Hindlimb muscle (tissue), 1 donor: ENCODE data around the gene SYNPR. TPM values are rescaled to one million over a fixed set of nuclear protein-coding genes. Genes with fewer than 3 reads are reported as not detected.
A peak's percentile ranks its signal among the peaks of the same experiment; 100 is the strongest.

Experiments used
- DNase-seq: peaks from one replicate; pipeline ENCODE4 v3.0.0-alpha.2; 2013
- polyA plus RNA-seq: library from polyadenylated mRNA; unstranded; fragments of 120-200 nt; gene quantifications from one replicate; pipeline ENCODE4 v1.2.1, GENCODE V29; 2013; ENCODE audit not compliant: insufficient read length

The SYNPR gene
- polyA plus RNA-seq, 1 donor: not detected

DNA sequence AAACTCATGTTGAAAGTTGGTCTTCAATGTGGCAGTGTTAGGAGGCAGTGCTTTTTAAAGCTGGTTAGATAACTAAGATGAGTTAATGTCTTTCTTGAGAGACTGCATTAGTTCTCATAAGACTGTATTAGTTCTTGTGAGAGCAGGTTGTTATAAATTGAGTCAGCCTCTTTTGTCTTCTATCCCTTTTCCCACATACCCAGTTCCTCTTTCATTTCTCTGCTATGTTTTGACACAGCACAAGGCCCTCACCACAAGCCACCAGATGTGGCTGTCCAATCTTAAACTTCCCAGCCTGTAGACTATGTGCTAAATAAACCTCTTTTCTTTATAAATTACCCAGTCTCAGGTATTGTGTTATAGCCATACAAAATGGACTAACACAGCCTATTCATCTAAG, 279.8 kb downstream of the SYNPR start:
- no peak for DNase-seq

DNA sequence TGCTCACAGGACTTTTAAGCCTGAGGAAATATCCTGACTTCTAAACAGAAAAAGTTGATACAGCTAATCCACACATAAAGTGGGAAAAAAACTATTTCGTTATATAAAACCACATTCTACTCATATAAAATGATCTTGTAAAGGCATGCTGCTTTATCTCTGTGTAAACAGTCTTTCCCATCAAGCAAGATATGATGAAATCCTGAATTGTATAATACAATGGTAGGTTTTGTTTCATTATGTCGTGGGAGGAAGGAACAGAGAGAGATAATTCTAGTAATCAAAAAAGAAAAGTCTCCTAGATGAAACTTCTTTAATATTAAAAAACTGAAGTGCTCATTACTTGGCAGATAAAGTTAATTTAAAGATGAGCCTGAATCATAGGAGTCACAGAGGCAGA, 281.8 kb downstream of the SYNPR start:
- DNase-seq: no peak

DNA sequence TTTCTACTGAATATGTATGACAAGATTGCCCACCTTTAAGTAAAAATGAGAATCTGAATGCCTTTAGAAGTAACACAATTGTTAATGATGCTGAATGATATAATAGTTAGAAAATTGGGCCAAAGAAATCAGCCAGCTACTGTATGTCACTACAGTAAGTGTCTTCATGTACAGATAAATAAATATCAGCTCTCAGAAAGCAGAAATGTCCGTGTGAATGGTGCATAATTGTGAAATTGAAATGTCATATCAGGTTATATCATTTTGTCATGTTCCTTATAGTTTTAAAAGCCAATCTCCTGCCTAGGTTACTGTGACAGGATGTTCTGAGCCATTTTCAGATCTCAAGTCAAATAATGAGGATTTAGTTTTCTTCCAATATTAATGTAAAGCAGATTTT, 283.8 kb downstream of the SYNPR start:
- DNase-seq: no peak

DNA sequence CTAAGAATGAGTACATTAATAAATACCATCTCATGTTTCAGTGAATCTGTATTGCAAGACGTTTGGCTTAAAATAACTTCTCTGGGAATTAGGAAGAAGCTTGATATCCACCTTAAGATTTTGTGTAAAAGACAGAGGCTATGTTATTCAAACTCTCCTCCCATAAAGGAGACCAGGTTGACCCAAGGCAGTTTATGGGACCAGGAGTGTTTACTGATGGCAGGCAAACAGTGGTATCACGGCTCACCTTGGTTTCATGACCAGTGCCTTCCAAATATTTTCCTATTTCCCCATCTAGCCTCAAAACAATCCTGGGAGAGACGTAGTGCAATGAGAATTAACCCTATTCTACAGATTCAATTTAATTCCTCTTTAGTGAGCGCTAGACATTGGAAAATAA, 284.2 kb downstream of the SYNPR start:
- DNase-seq: no peak

DNA sequence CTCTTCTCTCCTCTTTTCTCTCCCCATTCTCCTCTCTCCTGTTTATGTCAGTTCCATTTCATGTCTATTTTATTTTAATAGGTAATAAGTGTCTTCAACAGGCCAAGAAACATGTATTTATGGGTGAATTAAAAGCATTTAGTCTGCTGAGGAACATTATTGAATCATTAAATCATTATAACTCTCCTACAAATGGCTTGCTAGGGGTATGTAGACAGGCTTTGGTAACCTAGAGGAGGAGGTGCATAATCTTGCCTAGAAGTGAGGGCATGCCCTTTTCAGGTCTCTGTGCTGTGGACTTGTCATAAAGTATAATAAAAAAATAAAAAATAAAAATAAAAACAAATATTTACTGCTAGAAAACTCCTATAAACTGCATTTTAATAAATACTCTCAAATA, 285.5 kb downstream of the SYNPR start:
- DNase-seq: no peak

DNA sequence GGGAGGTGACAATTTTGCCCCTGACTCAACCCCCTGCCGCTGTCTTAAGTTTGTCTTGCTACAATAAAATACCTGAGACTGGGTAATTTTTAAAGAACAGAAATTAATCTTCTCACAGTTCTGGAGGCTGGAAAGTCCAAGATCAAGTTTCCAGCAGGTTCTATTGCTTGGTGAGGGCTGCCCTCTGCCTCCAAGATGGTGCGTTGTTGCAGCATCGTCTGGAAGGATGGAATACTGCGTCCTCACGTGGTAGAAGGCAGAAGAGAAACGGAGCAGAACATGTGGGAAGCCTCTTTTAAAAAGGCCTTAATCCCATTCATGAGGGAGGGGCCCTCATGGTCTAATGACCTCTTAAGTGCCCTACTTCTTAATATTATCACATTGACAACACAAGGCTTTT, 287.1 kb downstream of the SYNPR start:
- DNase-seq: no peak

DNA sequence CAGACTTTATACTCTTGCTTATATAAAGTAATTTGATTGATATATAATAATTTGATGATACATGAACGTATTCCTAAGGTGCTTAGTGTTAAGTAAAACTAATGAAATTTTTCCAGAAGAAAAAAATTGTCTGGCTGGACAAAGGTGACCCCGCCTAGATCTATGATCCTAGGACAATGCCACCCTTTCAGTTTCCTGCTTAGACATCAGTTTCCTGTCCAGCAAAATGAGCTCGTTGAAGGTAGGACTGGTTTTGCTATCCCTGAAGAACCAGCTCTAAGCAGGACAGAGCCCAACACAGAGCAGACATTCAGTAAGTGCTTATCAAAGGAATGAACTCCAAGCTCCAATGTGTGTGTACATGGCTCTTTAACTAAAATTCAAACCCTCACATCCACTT, 293.6 kb downstream of the SYNPR start:
- no peak for DNase-seq

DNA sequence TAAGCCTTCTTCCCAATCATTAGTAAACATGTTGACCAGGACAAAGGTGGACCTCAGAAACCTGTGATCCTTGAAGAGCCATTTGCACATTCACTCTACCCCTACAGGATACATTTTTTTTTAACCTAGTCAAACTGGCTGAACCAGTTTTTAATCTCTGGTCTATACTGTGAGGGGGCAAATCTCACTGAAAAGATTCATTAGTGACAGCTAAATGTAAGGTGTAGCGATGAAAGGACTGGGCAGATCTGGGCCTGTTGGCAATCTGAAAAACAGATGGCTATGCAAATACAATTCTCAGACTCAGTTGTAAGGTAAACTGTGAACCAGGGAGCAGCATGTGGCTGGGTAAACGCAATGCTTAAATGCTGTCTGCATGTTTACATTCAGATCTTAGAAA, 298.7 kb downstream of the SYNPR start:
- no peak for DNase-seq

DNA sequence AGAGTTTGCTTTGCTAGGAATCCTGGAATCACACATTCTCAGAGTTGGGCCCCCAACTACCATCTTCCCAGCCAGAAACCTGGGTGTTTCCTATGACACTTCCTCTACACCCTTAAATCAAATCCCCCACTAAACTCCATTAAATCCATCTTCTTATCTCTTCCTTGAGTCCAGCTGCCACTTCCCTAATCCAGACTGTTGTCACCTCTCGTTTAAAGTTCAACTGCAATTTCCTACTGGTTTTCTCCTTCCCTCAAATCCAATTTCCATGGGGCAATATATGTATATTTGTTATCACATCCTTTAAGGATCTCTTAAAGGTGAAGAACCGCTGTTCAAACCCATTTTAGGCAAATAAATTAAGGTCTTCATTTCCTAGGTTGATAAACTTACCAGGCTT, 300.8 kb downstream of the SYNPR start:
- DNase-seq: no peak

DNA sequence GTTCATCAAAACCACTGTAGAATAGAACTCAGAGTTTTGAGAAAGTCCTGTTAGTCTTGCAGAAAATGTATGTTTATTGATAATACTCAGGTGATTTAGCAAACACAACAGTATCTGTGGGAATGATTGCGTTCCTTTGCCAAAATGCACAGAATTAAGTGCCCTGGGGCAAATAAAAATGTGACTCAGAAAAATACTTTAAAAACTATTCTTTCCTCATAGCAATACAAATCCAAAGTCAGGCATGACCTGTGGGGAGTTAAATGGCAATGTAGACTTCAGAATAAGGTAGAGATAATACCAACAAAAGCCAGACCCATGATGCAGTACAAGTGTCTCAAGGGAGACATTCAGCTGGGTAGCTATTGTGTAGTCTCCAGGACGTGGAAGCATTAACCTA, 302.0 kb downstream of the SYNPR start:
- DNase-seq: no peak

DNA sequence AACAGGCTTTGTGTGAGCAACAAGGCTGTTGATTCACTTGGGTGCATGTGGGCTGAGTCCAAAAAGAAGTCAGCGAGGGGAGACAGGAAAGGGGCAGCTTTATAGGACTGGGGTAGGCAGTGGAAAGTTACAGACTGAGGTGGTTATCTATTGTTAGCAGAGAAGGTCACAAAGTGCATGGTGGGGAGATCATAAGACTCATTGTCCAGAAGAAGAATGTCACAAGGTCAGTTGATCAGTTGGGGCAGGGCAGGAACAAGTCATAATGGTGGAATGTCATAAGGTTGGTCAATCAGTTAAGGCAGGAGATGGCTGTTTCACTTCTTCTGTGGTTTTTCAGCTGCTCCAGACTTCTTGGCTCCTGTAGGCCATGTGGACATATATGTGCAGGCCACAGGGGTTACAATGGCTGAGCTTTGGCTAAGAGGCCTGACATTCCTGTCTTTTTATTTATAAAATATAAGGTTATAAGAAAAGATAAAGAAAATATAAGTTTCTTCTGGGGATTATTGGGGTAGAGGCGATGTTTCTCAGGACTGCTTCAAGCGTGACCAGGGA, 304.9 kb downstream of the SYNPR start:
- DNase-seq: no peak

DNA sequence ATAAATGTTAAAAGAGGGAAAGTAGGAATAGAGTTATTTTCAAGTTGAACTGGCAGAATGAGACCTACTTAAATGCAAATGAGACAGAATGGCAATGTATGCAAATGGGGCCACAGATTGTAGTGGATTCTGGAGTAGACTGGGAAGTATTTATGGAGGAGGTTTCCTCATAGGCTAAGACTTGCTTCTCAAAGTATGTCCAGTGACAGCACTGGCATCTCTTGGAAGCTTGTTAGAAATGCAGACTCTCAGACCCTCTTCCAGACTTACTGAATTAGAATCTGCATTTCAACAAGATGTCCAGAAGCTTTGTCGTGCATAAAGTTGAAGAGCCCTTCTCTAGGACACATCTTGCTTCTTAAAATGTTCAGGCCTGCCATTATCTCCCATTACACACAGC, 306.6 kb downstream of the SYNPR start:
- no peak for DNase-seq

DNA sequence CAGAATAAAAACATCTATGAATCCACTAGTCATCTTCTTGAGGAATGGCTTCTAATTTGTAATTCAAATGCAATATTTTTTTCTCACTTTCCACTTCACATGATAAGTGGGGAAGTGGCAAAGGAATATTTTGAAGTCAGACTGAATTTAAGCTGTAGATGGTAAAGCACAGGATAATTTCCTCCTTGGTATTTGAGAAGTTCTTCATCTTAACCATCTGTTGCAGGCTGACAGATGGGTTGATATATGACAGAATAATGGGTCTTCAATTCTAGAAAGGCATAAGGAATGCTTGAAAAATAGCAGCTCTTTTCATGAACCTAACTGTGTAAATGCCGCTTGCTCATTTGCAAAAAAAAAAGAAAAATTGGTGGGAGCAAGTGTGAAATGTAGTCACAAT, 307.8 kb downstream of the SYNPR start:
- DNase-seq: no peak

DNA sequence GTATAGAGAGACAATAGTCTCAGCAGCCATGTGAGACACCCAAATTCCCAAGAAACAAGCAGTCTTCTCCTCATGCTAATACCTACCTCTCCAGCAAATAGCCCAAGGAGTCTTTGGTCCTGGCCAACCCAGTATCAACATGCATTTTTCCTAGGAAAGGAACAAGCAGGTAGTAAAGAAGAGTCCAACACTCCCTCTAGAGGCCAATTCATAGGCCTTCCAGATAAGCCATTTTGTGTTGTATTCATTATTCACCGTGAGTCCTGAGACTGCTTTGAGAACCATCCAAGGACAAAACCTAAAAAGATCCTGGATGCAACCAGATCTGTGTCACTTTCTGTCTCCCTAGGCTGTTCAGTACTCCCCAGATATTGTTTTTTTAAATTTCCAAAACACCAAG, 310.8 kb downstream of the SYNPR start:
- DNase-seq: no peak

DNA sequence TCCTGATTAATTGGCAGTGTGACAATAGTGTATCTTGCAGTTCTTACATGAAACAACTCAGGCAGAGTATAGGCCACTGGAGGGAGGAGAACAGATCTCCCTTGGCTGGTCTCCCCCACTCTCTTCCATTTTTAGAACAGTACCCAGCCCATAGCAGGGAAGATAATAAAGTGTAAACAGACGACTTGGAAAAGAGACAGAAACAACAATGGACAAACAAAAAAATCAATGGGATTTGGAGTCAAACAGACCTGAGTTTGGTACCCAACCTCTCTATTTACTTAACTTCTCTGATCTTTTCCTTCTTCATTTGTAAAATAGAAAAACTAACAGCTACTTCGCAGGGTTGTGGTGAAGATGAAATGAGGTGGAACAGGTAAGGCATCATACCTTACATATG, 315.7 kb downstream of the SYNPR start:
- no peak for DNase-seq

DNA sequence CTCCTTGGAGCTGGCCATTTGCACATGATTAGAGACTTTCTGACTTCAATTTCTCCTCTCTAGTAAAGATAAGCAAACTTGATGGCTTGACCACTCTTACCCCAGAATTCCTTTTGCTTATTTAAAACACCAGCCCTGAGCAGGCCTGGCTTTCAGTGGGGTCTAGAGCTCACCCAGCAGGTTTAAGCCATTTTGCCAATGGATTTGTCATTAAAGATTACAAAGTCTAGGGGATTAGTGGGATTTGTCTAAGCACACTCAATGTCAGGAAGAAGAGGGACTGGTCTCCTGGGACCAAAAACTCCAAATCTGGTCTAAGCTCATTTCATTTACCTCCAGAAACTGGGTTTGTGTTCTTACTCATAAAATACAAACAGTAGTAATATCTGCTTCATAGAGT, 317.1 kb downstream of the SYNPR start:
- DNase-seq: no peak

DNA sequence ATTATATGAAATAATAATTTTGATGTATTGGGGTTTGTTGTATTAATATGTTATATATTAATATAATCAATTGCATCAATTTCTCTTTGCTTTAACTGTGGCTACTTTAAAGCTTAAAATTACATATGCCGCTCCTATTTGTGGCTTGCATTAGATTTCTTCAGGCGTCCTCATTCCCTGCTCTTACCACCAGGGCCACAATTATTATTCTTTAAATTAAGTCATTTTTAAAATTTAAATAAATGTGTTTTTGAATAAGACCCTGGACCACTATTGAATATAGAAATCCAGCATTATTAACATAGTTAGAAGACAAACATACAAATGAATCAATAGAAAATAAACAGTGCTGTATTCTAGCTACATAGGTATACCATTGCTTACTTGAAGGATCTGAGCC, 318.9 kb downstream of the SYNPR start:
- DNase-seq: no peak

DNA sequence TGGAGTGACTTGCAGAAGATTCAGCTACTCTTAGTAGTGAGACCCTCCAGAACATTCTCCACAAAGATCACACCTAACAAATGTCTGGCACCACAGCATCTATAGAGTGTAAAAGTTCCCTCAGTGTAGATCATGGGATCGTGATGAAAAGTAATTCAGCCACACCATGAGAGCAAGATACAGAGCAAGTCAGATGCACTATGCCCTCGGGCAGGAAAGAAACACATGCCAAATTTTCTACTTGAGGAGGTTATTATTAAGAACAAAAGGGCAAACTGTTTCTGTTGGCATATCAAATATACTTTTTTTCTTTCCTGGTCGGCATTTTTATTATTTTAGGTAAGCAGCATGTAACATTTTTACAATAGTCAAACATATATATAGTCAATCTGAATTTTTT, 329.6 kb downstream of the SYNPR start:
- no peak for DNase-seq

DNA sequence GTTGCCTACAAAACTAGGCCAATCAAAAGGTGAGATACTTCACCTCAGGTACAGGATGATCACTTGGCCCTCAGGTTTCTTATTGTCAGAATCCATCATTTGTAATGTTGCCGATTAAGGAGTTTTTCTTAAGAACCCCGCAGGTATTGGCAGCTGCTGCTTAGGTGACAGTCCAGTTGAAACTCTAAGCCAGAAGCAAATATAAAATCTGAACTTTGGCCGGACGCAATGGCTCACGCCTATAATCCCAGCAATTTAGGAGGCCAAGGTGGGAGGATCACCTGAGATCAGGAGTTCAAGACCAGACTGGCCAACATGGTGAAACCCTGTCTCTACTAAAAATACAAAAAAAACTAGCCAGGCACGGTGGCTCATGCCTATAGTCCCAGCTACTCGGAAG, 331.3 kb downstream of the SYNPR start:
- DNase-seq: no peak

DNA sequence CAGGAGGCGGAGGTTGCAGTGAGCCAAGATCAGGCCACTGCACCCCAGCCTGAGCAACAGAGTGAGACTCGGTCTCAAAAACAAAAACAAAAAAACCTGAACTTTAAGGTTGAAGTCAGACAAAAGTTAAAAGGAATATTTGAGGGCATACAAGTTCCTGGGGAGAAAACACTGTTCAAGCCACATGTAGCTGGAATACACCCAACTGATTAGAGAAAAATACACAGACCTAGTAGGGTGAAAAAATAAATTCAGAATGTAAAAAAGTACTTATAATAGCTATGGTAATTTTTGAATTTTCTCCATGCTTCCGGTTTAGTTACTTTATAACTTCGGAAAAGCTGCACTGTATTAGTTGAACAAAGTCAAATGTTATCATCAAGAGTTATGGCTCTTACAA, 331.7 kb downstream of the SYNPR start:
- DNase-seq: no peak

DNA sequence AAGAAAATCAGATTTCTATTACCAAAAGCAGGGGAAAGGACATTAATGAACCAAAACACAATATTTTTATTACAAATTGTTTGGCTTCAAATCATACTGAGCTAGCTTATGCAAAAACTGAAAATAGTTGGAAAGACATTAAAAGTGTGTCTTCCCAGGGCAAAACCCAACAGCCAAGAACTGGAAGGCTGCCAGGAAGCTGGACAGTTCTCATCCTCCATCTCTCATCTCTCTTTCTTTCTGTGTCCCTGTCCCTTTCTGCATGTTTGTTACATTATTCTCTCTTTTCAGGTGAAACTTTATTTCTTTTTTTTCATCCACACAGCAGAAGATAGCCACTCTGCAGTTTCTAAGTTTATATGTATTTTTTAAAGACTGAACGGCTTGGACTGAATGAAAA, 333.3 kb downstream of the SYNPR start:
- DNase-seq: no peak

DNA sequence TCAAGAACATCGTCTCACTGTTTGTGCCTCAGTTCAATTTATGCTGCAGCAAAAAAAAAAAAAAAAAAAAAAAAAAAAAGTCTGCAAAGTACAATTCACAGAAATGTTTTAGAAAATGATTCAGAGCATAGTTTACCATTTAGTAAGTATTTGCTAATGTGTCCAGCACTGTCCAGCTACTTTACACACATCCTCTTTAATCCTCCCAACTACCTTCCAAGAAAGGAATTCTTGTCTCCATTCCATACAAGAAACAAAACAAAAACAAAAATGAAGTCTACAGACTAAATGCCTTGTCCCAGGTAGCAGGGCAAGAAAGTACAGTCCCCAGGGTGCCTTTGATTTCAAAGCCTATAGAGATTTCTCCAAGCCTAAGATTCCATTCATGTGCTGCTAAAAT, 335.5 kb downstream of the SYNPR start:
- DNase-seq: no peak

DNA sequence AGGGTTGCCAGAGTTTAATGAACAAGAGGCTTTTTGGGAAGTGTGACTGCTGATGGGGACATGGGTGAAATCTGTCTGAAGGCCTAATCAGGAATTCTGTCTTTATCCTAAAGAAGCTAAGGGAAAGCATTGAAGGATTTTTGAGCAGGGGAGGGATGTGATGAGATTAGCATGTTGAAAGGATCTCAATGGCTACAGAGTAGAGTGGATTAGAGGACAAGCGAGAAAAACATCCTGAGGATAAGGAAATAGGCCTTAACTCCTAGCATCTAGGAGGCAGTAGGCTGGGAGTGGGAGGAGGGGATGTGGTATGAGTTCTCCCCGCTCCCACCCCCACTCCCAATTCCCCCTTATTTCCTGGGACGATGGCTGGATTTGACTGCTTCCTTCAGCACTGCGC, 339.3 kb downstream of the SYNPR start:
- DNase-seq: no peak

DNA sequence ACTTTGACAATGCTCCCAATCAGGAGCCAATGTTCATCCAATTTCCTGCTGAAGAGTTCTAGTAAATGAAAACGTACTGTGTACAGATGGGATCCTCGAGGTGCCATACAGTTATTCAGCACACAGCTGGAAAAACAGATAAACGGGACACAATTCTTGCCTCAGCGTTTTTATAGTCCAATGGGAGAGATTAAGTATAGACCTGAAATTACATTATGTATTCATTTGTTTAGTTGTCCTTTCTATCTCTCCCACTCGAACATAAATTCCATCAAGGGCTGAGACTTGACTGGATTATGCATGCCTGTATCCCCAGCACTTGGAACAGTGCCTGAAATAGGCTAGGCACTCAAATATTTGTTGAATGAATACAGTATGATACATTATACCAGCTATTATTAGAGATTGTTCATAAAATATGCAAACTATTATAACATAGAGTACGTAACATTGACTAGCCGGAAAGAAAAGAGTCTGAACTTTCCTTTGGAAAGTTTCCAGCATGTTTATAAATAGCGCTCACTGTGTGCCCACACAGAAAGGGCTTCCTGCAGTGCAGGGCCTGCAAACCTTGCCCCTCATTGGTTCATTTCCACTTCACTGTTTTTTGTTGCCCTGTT, 346.9 kb downstream of the SYNPR start:
- DNase-seq: peak; percentile 3

DNA sequence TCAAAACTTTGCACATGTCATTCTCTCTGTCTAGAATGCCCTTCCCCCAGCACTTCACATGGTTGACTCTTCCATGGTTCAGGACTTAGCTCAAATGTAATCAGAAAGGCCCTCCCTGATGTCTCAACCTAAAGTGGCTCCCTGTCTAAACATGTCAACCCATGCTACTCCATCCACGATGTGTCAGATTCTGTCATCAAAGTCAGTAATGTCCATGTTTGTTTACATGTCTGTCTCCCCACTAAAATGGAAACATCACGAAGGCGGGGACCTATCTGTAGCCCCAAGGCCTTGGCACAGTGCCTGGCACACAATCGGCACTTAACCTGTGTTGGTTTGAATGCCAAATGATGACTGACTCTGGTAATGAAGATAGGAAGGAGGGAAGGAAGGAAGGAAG, 353.6 kb downstream of the SYNPR start:
- DNase-seq: no peak
